HEK293 (cell line): ENCODE data around the gene TJP3.

Experiments used
- FEZF1 ChIP-seq: fragments of 450-650 bp; formaldehyde crosslinking; IDR thresholded peaks from 2 replicates; pipeline ENCODE4 v1.5.1; 2016; ENCODE audit warnings: missing biosample characterization, missing genetic modification characterization
- GLI4 ChIP-seq: fragments of 450-650 bp; formaldehyde crosslinking; IDR thresholded peaks from 2 replicates; pipeline ENCODE4 v1.5.1; 2016; ENCODE audit warnings: missing biosample characterization, missing genetic modification characterization
- GLIS2 ChIP-seq: fragments of 450-650 bp; formaldehyde crosslinking; IDR thresholded peaks from 2 replicates; pipeline ENCODE4 v1.5.1; 2016; ENCODE audit warnings: missing biosample characterization, missing genetic modification characterization
- SP7 ChIP-seq: fragments of 450-650 bp; formaldehyde crosslinking; IDR thresholded peaks from 2 replicates; pipeline ENCODE4 v1.5.1; 2016; ENCODE audit warnings: missing biosample characterization, missing genetic modification characterization
- ZNF132 ChIP-seq: fragments of 450-650 bp; formaldehyde crosslinking; IDR thresholded peaks from 2 replicates; pipeline ENCODE4 v1.5.1; 2017; ENCODE audit warnings: missing biosample characterization, missing genetic modification characterization, borderline replicate concordance
- ZNF184 ChIP-seq: fragments of 450-650 bp; IDR thresholded peaks from 2 replicates; pipeline ENCODE4 v1.5.1; 2018; ENCODE audit warnings: missing biosample characterization, mild to moderate bottlenecking, missing genetic modification characterization
- ZNF202 ChIP-seq: fragments of 450-650 bp; formaldehyde crosslinking; IDR thresholded peaks from 2 replicates; pipeline ENCODE4 v1.5.1; 2016; ENCODE audit warnings: missing biosample characterization, missing genetic modification characterization, borderline replicate concordance
- ZNF211 ChIP-seq: fragments of 450-650 bp; formaldehyde crosslinking; IDR thresholded peaks from 2 replicates; pipeline ENCODE4 v1.5.1; 2016; ENCODE audit warnings: low read depth, missing biosample characterization, missing genetic modification characterization
- ZNF248 ChIP-seq: fragments of 450-650 bp; formaldehyde crosslinking; IDR thresholded peaks from 2 replicates; pipeline ENCODE4 v1.5.1; 2017; ENCODE audit warnings: missing biosample characterization, missing genetic modification characterization
- ZNF394 ChIP-seq: fragments of 450-650 bp; formaldehyde crosslinking; IDR thresholded peaks from 2 replicates; pipeline ENCODE4 v1.5.1; 2016; ENCODE audit warnings: missing biosample characterization, missing genetic modification characterization, mild to moderate bottlenecking, moderate library complexity, borderline replicate concordance
- ZNF426 ChIP-seq: fragments of 450-650 bp; formaldehyde crosslinking; IDR thresholded peaks from 2 replicates; pipeline ENCODE4 v1.5.1; 2017; ENCODE audit warnings: missing biosample characterization, missing genetic modification characterization, mild to moderate bottlenecking, inconsistent platforms, moderate library complexity
- ZNF433 ChIP-seq: fragments of 450-650 bp; formaldehyde crosslinking; IDR thresholded peaks from 2 replicates; pipeline ENCODE4 v1.5.1; 2016; ENCODE audit warnings: missing biosample characterization, missing genetic modification characterization, low read depth
- ZNF571 ChIP-seq: fragments of 450-650 bp; formaldehyde crosslinking; IDR thresholded peaks from 2 replicates; pipeline ENCODE4 v1.5.0; 2017; ENCODE audit warnings: missing biosample characterization, missing genetic modification characterization
- ZNF626 ChIP-seq: fragments of 450-650 bp; sonication (Bioruptor Pico); formaldehyde crosslinking; IDR thresholded peaks from 2 replicates; pipeline ENCODE4 v1.5.1; 2018; ENCODE audit warnings: missing biosample characterization, missing genetic modification characterization, inconsistent platforms
- ZNF629 ChIP-seq: fragments of 450-650 bp; formaldehyde crosslinking; IDR thresholded peaks from 2 replicates; pipeline ENCODE4 v1.5.1; 2017; ENCODE audit warnings: missing biosample characterization, missing genetic modification characterization
- ZNF701 ChIP-seq: fragments of 450-650 bp; formaldehyde crosslinking; IDR thresholded peaks from 2 replicates; pipeline ENCODE4 v1.5.1; 2016; ENCODE audit warnings: missing biosample characterization, missing genetic modification characterization
- ZNF707 ChIP-seq: fragments of 450-650 bp; formaldehyde crosslinking; IDR thresholded peaks from 2 replicates; pipeline ENCODE4 v1.5.1; 2016; ENCODE audit warnings: missing biosample characterization, missing genetic modification characterization
- ZNF785 ChIP-seq: fragments of 450-650 bp; formaldehyde crosslinking; IDR thresholded peaks from 2 replicates; pipeline ENCODE4 v1.5.1; 2016; ENCODE audit warnings: missing biosample characterization, missing genetic modification characterization
- ZNF791 ChIP-seq: fragments of 450-650 bp; formaldehyde crosslinking; IDR thresholded peaks from 2 replicates; pipeline ENCODE4 v1.5.1; 2016; ENCODE audit warnings: missing biosample characterization, missing genetic modification characterization
- TF ChIP-seq, protein P1 (sequence below): fragments of 450-650 bp; formaldehyde crosslinking; IDR thresholded peaks from 2 replicates; pipeline ENCODE4 v1.5.1; 2016; ENCODE audit warnings: missing biosample characterization, missing genetic modification characterization
- TF ChIP-seq, protein P2 (sequence below): fragments of 450-650 bp; formaldehyde crosslinking; IDR thresholded peaks from 2 replicates; pipeline ENCODE4 v1.5.1; 2016; ENCODE audit warnings: missing biosample characterization, missing genetic modification characterization
- TF ChIP-seq, protein P3 (sequence below): fragments of 450-650 bp; formaldehyde crosslinking; IDR thresholded peaks from 2 replicates; pipeline ENCODE4 v1.5.1; 2016; ENCODE audit warnings: missing biosample characterization, missing genetic modification characterization
- TF ChIP-seq, protein P4 (sequence below): fragments of 450-650 bp; formaldehyde crosslinking; IDR thresholded peaks from 2 replicates; pipeline ENCODE4 v1.5.1; 2016; ENCODE audit warnings: missing biosample characterization, missing genetic modification characterization
- TF ChIP-seq, protein P5 (sequence below): fragments of 450-650 bp; formaldehyde crosslinking; IDR thresholded peaks from 2 replicates; pipeline ENCODE4 v1.5.1; 2016; ENCODE audit warnings: missing biosample characterization, missing genetic modification characterization, low read depth
- TF ChIP-seq, protein P6 (sequence below): fragments of 450-650 bp; formaldehyde crosslinking; IDR thresholded peaks from 2 replicates; pipeline ENCODE4 v1.5.1; 2017; ENCODE audit warnings: missing biosample characterization, missing genetic modification characterization
- TF ChIP-seq, protein P7 (sequence below): fragments of 450-650 bp; formaldehyde crosslinking; IDR thresholded peaks from 2 replicates; pipeline ENCODE4 v1.5.1; 2016; ENCODE audit warnings: missing biosample characterization, missing genetic modification characterization
- TF ChIP-seq, protein P8 (sequence below): fragments of 450-650 bp; IDR thresholded peaks from 2 replicates; pipeline ENCODE4 v1.5.1; 2018; ENCODE audit warnings: missing biosample characterization, missing genetic modification characterization

The TJP3 gene

DNA sequence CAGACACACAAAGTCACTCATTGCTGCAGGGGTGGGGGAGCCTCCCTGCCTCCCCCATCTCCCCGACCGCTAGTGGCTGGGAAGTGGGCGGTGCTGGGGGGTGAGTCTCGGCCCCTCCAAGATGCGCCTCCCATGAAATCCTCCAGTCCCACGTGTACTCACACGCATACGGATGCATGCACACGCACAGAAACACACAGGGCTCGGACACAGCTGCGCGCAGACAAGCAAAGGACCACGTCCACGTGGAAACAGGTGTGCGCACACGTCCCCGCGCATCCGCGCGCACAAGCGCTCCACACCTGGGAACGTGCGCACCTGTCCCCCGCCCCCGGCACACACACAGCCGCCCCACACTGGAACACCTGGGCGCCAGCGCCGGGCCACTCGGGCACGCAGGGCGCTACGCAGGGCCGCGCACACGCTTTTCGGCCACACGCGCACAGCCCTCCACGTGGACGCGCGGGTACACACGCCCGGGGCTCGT is 77.3 kb downstream of the TJP3 start (continued):
- TF ChIP-seq, protein P1, sequence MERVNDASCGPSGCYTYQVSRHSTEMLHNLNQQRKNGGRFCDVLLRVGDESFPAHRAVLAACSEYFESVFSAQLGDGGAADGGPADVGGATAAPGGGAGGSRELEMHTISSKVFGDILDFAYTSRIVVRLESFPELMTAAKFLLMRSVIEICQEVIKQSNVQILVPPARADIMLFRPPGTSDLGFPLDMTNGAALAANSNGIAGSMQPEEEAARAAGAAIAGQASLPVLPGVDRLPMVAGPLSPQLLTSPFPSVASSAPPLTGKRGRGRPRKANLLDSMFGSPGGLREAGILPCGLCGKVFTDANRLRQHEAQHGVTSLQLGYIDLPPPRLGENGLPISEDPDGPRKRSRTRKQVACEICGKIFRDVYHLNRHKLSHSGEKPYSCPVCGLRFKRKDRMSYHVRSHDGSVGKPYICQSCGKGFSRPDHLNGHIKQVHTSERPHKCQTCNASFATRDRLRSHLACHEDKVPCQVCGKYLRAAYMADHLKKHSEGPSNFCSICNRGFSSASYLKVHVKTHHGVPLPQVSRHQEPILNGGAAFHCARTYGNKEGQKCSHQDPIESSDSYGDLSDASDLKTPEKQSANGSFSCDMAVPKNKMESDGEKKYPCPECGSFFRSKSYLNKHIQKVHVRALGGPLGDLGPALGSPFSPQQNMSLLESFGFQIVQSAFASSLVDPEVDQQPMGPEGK (tag by site-specific recombination): peak; percentile 66
- TF ChIP-seq, protein P2, sequence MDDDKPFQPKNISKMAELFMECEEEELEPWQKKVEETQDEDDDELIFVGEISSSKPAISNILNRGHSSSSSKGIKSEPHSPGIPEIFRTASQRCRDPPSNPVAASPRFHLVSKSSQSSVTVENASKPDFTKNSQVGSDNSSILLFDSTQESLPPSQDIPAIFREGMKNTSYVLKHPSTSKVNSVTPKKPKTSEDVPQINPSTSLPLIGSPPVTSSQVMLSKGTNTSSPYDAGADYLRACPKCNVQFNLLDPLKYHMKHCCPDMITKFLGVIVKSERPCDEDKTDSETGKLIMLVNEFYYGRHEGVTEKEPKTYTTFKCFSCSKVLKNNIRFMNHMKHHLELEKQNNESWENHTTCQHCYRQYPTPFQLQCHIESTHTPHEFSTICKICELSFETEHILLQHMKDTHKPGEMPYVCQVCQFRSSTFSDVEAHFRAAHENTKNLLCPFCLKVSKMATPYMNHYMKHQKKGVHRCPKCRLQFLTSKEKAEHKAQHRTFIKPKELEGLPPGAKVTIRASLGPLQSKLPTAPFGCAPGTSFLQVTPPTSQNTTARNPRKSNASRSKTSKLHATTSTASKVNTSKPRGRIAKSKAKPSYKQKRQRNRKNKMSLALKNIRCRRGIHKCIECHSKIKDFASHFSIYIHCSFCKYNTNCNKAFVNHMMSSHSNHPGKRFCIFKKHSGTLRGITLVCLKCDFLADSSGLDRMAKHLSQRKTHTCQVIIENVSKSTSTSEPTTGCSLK: no peak
- no peak for TF ChIP-seq ZNF202 (tag by site-specific recombination)
- TF ChIP-seq ZNF791 (tag by site-specific recombination): no peak
- no peak for TF ChIP-seq ZNF433 (tag by site-specific recombination)
- peak; percentile 55; the same call in 1 of the 2 replicates for TF ChIP-seq ZNF785
- TF ChIP-seq ZNF211 (tag by site-specific recombination): no peak
- TF ChIP-seq, protein P3, sequence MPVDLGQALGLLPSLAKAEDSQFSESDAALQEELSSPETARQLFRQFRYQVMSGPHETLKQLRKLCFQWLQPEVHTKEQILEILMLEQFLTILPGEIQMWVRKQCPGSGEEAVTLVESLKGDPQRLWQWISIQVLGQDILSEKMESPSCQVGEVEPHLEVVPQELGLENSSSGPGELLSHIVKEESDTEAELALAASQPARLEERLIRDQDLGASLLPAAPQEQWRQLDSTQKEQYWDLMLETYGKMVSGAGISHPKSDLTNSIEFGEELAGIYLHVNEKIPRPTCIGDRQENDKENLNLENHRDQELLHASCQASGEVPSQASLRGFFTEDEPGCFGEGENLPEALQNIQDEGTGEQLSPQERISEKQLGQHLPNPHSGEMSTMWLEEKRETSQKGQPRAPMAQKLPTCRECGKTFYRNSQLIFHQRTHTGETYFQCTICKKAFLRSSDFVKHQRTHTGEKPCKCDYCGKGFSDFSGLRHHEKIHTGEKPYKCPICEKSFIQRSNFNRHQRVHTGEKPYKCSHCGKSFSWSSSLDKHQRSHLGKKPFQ (tag by site-specific recombination): no peak
- TF ChIP-seq GLI4 (tag by site-specific recombination): no peak
- TF ChIP-seq, protein P4, sequence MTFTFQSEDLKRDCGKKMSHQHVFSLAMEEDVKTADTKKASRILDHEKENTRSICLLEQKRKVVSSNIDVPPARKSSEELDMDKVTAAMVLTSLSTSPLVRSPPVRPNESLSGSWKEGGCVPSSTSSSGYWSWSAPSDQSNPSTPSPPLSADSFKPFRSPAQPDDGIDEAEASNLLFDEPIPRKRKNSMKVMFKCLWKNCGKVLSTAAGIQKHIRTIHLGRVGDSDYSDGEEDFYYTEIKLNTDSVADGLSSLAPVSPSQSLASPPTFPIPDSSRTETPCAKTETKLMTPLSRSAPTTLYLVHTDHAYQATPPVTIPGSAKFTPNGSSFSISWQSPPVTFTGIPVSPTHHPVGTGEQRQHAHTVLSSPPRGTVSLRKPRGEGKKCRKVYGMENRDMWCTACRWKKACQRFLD (tag by site-specific recombination): no peak
- TF ChIP-seq ZNF184: no peak
- no peak for TF ChIP-seq SP7 (tag by site-specific recombination)
- no peak for TF ChIP-seq ZNF248 (tag by site-specific recombination)
- TF ChIP-seq ZNF701 (tag by site-specific recombination): no peak
- TF ChIP-seq FEZF1 (tag by site-specific recombination): no peak
- no peak for TF ChIP-seq ZNF426 (tag by site-specific recombination)
- TF ChIP-seq, protein P5, sequence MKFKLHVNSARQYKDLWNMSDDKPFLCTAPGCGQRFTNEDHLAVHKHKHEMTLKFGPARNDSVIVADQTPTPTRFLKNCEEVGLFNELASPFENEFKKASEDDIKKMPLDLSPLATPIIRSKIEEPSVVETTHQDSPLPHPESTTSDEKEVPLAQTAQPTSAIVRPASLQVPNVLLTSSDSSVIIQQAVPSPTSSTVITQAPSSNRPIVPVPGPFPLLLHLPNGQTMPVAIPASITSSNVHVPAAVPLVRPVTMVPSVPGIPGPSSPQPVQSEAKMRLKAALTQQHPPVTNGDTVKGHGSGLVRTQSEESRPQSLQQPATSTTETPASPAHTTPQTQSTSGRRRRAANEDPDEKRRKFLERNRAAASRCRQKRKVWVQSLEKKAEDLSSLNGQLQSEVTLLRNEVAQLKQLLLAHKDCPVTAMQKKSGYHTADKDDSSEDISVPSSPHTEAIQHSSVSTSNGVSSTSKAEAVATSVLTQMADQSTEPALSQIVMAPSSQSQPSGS: no peak
- no peak for TF ChIP-seq ZNF707
- TF ChIP-seq ZNF629: no peak
- TF ChIP-seq, protein P6, sequence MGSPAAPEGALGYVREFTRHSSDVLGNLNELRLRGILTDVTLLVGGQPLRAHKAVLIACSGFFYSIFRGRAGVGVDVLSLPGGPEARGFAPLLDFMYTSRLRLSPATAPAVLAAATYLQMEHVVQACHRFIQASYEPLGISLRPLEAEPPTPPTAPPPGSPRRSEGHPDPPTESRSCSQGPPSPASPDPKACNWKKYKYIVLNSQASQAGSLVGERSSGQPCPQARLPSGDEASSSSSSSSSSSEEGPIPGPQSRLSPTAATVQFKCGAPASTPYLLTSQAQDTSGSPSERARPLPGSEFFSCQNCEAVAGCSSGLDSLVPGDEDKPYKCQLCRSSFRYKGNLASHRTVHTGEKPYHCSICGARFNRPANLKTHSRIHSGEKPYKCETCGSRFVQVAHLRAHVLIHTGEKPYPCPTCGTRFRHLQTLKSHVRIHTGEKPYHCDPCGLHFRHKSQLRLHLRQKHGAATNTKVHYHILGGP (tag by site-specific recombination): no peak
- no peak for TF ChIP-seq ZNF626
- TF ChIP-seq ZNF571 (tag by site-specific recombination): no peak
- no peak for TF ChIP-seq ZNF394
- peak; percentile 77 for TF ChIP-seq GLIS2
- TF ChIP-seq, protein P7, sequence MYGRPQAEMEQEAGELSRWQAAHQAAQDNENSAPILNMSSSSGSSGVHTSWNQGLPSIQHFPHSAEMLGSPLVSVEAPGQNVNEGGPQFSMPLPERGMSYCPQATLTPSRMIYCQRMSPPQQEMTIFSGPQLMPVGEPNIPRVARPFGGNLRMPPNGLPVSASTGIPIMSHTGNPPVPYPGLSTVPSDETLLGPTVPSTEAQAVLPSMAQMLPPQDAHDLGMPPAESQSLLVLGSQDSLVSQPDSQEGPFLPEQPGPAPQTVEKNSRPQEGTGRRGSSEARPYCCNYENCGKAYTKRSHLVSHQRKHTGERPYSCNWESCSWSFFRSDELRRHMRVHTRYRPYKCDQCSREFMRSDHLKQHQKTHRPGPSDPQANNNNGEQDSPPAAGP (tag by site-specific recombination): no peak; the same call in 1 of the 2 replicates
- TF ChIP-seq, protein P8, sequence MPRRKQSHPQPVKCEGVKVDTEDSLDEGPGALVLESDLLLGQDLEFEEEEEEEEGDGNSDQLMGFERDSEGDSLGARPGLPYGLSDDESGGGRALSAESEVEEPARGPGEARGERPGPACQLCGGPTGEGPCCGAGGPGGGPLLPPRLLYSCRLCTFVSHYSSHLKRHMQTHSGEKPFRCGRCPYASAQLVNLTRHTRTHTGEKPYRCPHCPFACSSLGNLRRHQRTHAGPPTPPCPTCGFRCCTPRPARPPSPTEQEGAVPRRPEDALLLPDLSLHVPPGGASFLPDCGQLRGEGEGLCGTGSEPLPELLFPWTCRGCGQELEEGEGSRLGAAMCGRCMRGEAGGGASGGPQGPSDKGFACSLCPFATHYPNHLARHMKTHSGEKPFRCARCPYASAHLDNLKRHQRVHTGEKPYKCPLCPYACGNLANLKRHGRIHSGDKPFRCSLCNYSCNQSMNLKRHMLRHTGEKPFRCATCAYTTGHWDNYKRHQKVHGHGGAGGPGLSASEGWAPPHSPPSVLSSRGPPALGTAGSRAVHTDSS (tag by site-specific recombination): no peak
- no peak for TF ChIP-seq ZNF132 (tag by site-specific recombination)
